Right atrium auricular region (tissue), 2 donors: ENCODE data around the gene MEIOC. TPM values are rescaled to one million over a fixed set of nuclear protein-coding genes. Genes with fewer than 3 reads are reported as not detected.

Experiments used
- DNase-seq: peaks from one replicate; pipeline ENCODE4 v3.0.0-alpha.2; 2019; ENCODE audit warnings: low spot score
- H3K27ac ChIP-seq, 2 donors: fragments of 200-600 bp; sonication (generic); 1 replicate in 1 of 2; 2 replicates in 1 of 2; pipeline ENCODE4 v1.5.1; 2016 to 2019
- H3K27me3 ChIP-seq, 2 donors: fragments of 200-600 bp; sonication (generic); one replicate each; pipeline versions ENCODE4 v1.5.1 to v1.6.0; 2017 to 2019
- H3K36me3 ChIP-seq: fragments of 200-600 bp; sonication (generic); one replicate; pipeline ENCODE4 v1.5.1; 2016
- H3K4me1 ChIP-seq, 2 donors: fragments of 200-600 bp; sonication (generic); one replicate each; pipeline versions ENCODE4 v1.5.1 to v1.6.0; 2017 to 2019
- H3K4me3 ChIP-seq, 2 donors: fragments of 200-600 bp; sonication (generic); 1 replicate in 1 of 2; 2 replicates in 1 of 2; pipeline ENCODE4 v1.5.1; 2017 to 2019; ENCODE audit warnings: mild to moderate bottlenecking in 1 of 2, moderate library complexity in 1 of 2
- H3K9me3 ChIP-seq, 2 donors: fragments of 200-600 bp; sonication (generic); one replicate each; pipeline ENCODE4 v1.5.1; 2019
- CTCF ChIP-seq, 2 donors: fragments of 200-600 bp; sonication (generic); IDR thresholded peaks; one replicate each; pipeline ENCODE4 v1.5.1; 2019; ENCODE audit warnings: antibody characterized with exemption in 2 of 2
- total RNA-seq, 2 donors: library from RNA; depleted of rRNA; stranded (reverse); fragments of >200 nt; gene quantifications; one replicate each; pipeline ENCODE4 v1.1.0, GENCODE V29; 2016

Gene MEIOC
- under 1 TPM in 1 of 2 donors, not detected in 1; 0.44 TPM for total RNA-seq

DNA sequence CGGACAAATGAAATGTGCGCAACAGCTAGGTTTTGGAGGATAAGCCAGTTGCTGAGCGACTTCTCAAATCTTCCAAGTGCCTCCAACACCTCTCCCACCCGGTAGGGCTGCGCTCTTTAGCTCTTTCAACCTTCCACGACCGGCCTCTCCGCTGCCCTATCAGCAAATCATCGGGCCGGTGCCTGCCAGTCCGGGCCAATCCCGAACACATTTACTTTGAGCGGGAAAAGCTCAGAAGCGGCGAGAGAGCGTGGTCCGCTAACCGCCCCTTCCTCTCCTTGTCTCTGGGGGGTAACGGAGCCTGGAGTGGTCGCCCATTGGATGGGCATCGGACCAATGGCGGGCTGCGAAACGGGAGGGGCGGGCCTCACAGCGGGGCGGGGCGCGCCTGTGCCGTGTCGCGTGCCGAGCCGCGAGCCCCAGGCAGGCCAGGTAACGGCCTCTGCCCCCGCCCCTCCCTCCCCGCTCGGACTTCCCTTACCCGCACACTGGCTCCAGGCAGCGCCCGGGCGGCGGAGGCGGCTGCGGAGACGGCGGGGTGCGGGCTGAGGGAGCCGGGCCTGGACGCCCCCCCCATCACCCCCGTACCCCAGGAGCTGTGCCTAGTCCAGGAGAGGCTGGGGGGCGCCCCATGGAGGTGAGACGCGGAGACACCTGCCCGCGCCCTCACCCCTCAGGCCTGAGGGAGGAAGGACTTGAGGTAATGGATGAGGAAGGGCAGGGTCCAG, at the start of gene MEIOC:
Gene MEIOC, plus strand, starts transcription at position 486 of the 728 bp plus-strand sequence. Its CDS starts 146 bp downstream, at position 632.
- Histone ChIP-seq H3K27me3 (peaks cover 0 to 20% of the 10 kb centered on the region in 2 donors), H3K4me3 (peak within 1 kb of the TSS in 1 of 2 donors; percentile 27), H3K9me3 (no peaks in the 10 kb centered on the region), H3K36me3 (no peaks in the 10 kb centered on the region), H3K27ac (no peak within 1 kb of the TSS), H3K4me1 (peaks cover 0 to 8% of the 10 kb centered on the region in 2 donors)
- no peak for TF ChIP-seq CTCF (IDR thresholded peaks at IDR 0.05)
- no peak for DNase-seq

DNA sequence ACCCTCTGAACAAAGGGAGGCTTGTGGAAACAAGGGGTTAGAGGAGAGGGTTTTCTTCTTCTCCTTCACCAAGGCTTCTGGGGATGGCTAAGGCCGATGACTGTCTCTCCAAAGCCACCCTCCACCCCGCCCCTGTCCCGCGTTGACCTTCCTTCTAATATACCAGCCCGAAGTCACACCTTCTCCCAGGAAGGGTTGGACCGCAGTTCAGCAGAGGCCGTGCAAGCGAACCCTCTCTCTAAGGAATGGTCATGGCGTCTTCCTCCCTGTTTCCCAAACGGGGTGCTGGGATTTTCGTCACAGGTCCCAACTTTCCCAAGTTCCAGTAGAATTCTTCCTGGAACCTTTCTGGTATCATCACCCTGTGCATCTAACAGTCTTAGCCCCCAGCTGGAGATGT, 49.6 kb upstream of the MEIOC start:
- DNase-seq: no peak
- H3K27ac ChIP-seq: no peak overlapping the region
- H3K4me3 ChIP-seq: no peak overlapping the region
- H3K4me1 ChIP-seq: no peaks in the 10 kb centered on the region
- no peak for TF ChIP-seq CTCF (IDR thresholded peaks at IDR 0.05)
- no peaks in the 10 kb centered on the region for H3K9me3 ChIP-seq
- H3K27me3 ChIP-seq: no peaks in the 10 kb centered on the region
- no peaks in the 10 kb centered on the region for H3K36me3 ChIP-seq

DNA sequence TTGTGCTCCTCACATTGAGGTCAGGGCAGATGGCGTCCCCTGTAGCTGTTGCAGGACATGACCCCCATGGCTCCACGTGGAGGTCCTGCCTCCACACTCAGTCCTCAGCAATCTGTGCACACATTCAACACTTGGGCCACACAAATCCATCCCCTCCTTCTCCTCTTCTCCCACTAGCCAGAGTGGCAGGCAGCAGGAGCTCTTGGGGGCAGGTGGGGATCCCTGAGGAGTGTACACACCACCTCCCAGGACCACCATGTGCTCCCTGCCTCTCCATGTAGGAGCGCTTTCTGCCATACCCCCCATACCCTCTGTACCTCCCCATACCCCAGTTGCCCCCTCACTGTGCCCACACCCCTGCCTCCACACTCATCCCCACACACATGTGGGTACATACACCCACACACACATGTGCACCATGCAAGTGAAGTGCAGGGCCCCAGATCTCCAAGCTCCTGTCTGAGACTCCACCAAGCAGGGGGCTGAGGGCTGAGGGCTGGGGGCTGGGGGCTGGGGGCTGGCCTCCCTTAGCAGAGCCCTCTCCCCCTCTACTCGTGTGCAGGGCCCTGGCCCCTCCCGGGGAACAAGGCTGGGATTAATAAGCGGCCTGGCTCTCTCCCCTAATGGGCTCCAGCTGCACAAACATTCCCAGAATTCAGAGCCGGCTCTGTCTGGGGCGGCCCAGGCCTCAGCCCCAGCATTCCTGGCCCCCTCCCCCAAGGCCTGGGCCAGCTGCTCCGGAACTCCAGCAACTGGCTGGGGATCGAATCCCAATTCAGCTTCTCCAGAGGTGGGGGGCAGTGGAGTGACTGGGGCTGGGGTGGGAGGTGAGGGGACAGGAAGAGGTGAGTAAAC, 48.2 kb upstream of the MEIOC start:
- no peak overlapping the region for H3K27ac ChIP-seq
- no peak for TF ChIP-seq CTCF (IDR thresholded peaks at IDR 0.05)

DNA sequence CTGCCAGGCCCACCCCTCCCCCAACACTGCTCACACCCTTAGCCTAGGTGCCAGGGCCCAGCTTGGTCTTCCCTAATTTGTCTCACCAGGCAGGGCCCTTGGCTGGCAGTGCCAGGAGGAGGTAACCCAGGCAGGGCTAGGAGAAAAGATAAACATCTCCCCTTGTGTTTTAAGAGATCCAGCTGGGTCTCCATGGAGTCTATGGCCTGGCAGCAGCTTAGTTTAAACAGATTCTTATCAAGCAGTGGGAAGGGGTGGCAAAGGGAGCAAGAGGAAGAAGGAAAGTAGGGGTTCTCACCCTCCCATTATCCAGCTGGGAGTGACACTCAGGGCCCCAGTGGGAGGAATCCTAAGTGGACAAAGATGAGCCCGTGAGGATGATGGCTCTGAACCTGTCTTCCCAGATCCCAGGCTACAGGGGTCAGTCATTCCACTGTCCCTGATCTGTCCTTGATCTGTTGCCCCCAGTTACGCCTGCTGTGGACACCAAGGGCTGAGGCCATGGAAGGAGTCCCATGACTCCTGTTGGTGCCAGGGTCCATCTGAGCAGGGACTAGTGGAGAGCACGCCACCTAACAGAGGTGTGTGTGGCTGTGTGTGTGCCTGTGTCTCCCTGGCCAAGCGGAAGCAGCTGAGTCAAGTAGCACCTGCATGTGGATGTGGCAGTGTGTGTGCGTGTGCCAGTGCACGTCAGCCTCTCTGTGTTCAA, 47.4 kb upstream of the MEIOC start:
- no peak for TF ChIP-seq CTCF (IDR thresholded peaks at IDR 0.05)
- Histone ChIP-seq H3K4me1 (no peaks in the 10 kb centered on the region), H3K27me3 (no peaks in the 10 kb centered on the region), H3K27ac (no peak overlapping the region), H3K36me3 (no peaks in the 10 kb centered on the region), H3K9me3 (no peaks in the 10 kb centered on the region), H3K4me3 (no peak overlapping the region)
- no peak for DNase-seq

More for the DNA sequence above, 48.2 kb upstream of the MEIOC start:
- H3K9me3 ChIP-seq: no peaks in the 10 kb centered on the region
- no peak for DNase-seq
- H3K4me3 ChIP-seq: no peak overlapping the region
- H3K4me1 ChIP-seq: no peaks in the 10 kb centered on the region
- no peaks in the 10 kb centered on the region for H3K36me3 ChIP-seq
- H3K27me3 ChIP-seq: no peaks in the 10 kb centered on the region

GRCh38 chr17:44610331-44610730, 45.9 kb upstream of the MEIOC start:
- Histone ChIP-seq H3K9me3 (no peaks in the 10 kb centered on the region), H3K27ac (no peak overlapping the region), H3K36me3 (no peaks in the 10 kb centered on the region), H3K4me1 (no peaks in the 10 kb centered on the region), H3K4me3 (no peak overlapping the region), H3K27me3 (no peaks in the 10 kb centered on the region)
- no peak for DNase-seq
- no peak for TF ChIP-seq CTCF (IDR thresholded peaks at IDR 0.05)
